IMR-90 (cell line): ENCODE measurements around the gene CDKAL1.

ENCODE experiments used
- CEBPB ChIP-seq: IDR thresholded peaks from 2 replicates; pipeline ENCODE4 v1.6.1; 2012; ENCODE audit warnings: low read depth, low read length, improper control_type of control experiment
- ELK1 ChIP-seq: fragments of 150-350 bp; IDR thresholded peaks from 2 replicates; pipeline ENCODE4 v1.6.1; 2016; ENCODE audit warnings: low read depth, mild to moderate bottlenecking, low read length, moderate library complexity, borderline replicate concordance
- FOS ChIP-seq: fragments of 150-350 bp; IDR thresholded peaks from 2 replicates; pipeline ENCODE4 v1.6.1; 2016; ENCODE audit warnings: low read depth, low read length
- MAFK ChIP-seq: IDR thresholded peaks from 2 replicates; pipeline ENCODE4 v1.6.1; 2012; ENCODE audit warnings: low read depth, low read length, improper control_type of control experiment
- POLR2A ChIP-seq: IDR thresholded peaks from 2 replicates; pipeline ENCODE4 v1.6.1; 2012; ENCODE audit warnings: mild to moderate bottlenecking, low read depth, low read length
- RFX5 ChIP-seq: IDR thresholded peaks from 2 replicates; pipeline ENCODE4 v1.8.0; 2012; ENCODE audit warnings: low read depth, mild to moderate bottlenecking, low read length, moderate library complexity
- TF ChIP-seq, protein P1 (sequence below): conservative IDR thresholded peaks from 2 replicates; pipeline ENCODE4 v1.5.1; 2012; ENCODE audit warnings: mild to moderate bottlenecking, low read depth, low read length, improper control_type of control experiment

- TF ChIP-seq, protein P1, sequence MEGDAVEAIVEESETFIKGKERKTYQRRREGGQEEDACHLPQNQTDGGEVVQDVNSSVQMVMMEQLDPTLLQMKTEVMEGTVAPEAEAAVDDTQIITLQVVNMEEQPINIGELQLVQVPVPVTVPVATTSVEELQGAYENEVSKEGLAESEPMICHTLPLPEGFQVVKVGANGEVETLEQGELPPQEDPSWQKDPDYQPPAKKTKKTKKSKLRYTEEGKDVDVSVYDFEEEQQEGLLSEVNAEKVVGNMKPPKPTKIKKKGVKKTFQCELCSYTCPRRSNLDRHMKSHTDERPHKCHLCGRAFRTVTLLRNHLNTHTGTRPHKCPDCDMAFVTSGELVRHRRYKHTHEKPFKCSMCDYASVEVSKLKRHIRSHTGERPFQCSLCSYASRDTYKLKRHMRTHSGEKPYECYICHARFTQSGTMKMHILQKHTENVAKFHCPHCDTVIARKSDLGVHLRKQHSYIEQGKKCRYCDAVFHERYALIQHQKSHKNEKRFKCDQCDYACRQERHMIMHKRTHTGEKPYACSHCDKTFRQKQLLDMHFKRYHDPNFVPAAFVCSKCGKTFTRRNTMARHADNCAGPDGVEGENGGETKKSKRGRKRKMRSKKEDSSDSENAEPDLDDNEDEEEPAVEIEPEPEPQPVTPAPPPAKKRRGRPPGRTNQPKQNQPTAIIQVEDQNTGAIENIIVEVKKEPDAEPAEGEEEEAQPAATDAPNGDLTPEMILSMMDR = no peak
- TF ChIP-seq CEBPB (no peak), POLR2A (no peak), FOS (no peak), MAFK (no peak), RFX5 (no peak), ELK1 (no peak)
Measured at GRCh38 chr6:20706939-20707485, 172.8 kb downstream of the CDKAL1 start.
